UCSD-AML1 (cell line): Measurements from ENCODE around the gene SFMBT1.

Experiments used
- DNase-seq: peaks from one replicate; lab custom pipeline; 2025; ENCODE audit not compliant: unreplicated experiment; lab: John Stamatoyannopoulos, UW

SFMBT1 gene

GRCh38 chr3:52925405-52926313, 120.2 kb downstream of the SFMBT1 start:
- DNase-seq, result no peak

- no peak for DNase-seq
Measured at GRCh38 chr3:52923963-52924362, 121.9 kb downstream of the SFMBT1 start.

GRCh38 chr3:52920841-52921240, 125.0 kb downstream of the SFMBT1 start:
- DNase-seq, result no peak

- DNase-seq, result no peak
Measured at GRCh38 chr3:52917044-52917443, 128.8 kb downstream of the SFMBT1 start.

GRCh38 chr3:52915294-52915693, 130.6 kb downstream of the SFMBT1 start:
- no peak for DNase-seq

- DNase-seq, result no peak
Measured at GRCh38 chr3:52912885-52913731, 132.8 kb downstream of the SFMBT1 start.

- DNase-seq, result no peak
Measured at GRCh38 chr3:52910823-52911222, 135.1 kb downstream of the SFMBT1 start.

GRCh38 chr3:52907497-52907896, 138.4 kb downstream of the SFMBT1 start:
- DNase-seq, result no peak

- no peak for DNase-seq
Measured at GRCh38 chr3:52904552-52904951, 141.3 kb downstream of the SFMBT1 start.

- DNase-seq, result no peak
Measured at GRCh38 chr3:52904000-52904399, 141.9 kb downstream of the SFMBT1 start.

- DNase-seq, result peak; percentile 86
Measured at GRCh38 chr3:52897130-52898122, 148.4 kb downstream of the SFMBT1 start, which contains the start of gene STIMATE. Gene STIMATE (minus strand): TSS chr3:52897548. CDS start chr3:52897450, 98 bp downstream.

- no peak for DNase-seq
Measured at GRCh38 chr3:52896613-52897012, 149.3 kb downstream of the SFMBT1 start.

GRCh38 chr3:52896151-52896550, 149.7 kb downstream of the SFMBT1 start:
- DNase-seq, result no peak

- no peak for DNase-seq
Measured at GRCh38 chr3:52895418-52895817, 150.5 kb downstream of the SFMBT1 start.

- DNase-seq, result no peak
Measured at GRCh38 chr3:52894756-52895155, 151.1 kb downstream of the SFMBT1 start.

- no peak for DNase-seq
Measured at GRCh38 chr3:52893723-52894122, 152.2 kb downstream of the SFMBT1 start.

GRCh38 chr3:52892625-52893311, 153.1 kb downstream of the SFMBT1 start:
- no peak for DNase-seq

GRCh38 chr3:52892290-52892624, 153.6 kb downstream of the SFMBT1 start:
- no peak for DNase-seq

- no peak for DNase-seq
Measured at GRCh38 chr3:52891615-52892081, 154.2 kb downstream of the SFMBT1 start.

GRCh38 chr3:52891164-52891563, 154.7 kb downstream of the SFMBT1 start:
- DNase-seq, result no peak
